HG03432 (cell line): ENCODE results near the gene MSH3.
"Not testable (repeated sequence)": the region's sequence is repeated elsewhere in the genome, so short reads cannot be mapped to it uniquely, and the experiment has no call there.

Experiments
- ATAC-seq: cut with Tn5 transposase; IDR thresholded peaks from one replicate; pipeline ENCODE4 v1.9.1; 2021; ENCODE audit warnings: mild to moderate bottlenecking, moderate library complexity; ENCODE audit not compliant: unreplicated experiment

The MSH3 gene

DNA sequence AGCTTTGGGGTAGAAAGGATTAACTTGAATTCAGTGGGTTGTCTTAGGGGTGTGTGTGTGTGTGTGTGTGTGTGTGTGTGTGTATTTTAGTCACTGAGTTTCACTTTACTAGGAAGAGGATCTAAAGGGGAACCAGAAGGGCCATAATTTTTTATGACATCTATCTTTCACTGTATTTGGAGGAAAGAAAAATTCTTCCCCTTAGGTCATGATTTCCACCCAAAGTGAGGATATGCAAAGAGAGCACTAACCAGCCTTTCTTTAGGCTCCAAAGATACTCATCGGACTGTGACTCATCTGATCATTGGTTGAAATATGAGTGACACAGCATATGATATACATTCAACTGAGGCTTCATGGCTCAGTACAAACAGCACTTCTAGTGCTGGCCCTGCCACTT lies 230.5 kb downstream of the MSH3 start:
- no peak for ATAC-seq

DNA sequence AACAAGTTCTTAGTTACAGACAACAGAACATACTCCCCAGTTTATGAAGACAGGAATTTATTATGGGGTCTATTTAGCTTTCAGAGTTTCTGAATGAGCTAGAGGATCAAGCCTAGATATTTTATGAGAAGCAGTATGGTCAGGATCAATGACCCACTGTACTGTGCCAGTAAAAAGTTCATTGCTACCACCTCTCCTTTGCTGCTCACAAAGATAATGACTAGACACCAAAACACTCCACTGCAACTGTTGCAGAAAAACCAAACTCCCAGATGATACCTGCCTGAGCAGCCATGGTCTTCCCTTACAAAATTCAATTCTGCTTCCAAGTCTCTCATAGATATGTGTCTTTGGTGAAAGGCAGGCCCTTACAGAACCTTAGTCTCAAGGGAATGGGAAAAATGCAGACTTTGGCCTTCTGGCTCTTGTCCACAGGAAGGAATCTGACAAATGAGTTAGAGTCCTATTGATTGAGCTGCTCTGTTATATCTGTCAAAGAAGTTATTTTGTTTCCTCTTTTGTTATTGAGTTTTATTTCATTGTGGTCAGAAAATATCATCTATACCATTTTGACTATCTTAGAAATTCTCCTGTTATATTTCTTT lies 231.0 kb downstream of the MSH3 start:
- ATAC-seq: no peak

DNA sequence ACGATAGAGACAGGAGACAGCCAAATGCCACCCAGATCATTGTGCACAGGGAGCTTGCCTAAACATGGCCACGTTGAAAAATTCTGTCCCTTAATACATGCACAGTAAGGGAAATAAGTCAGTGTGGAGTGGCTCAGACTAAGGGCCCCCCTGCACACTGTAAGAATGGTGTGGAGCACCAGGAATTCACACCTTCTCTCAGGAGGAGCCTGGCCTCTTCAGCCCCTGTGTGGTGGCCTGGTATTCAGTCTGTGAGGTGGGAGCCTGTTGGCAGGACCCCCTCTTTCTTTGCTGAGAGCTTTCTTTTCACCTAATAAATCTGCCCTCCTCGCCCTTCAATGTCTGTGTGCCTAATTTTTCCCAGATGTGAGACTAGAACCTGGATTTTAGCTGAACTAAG lies 239.6 kb downstream of the MSH3 start:
- ATAC-seq: no peak

DNA sequence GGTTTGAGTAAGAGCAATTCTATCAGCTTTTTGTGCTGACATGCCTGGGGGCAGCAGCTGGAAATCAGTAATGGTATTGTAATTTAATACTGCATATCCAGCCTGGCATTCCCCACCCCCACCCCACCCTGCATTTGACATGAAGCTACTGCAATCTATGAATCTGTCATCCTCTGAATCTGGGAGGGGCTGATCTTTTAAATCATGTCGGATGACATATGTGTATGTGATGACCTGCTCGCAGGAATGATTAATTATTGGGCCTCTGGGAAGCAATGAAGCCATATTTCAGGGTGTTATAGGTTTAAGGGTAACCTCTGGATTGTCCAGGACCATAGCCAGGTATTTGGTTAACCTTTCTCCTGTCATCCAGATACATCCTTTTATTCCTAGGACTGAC lies 241.1 kb downstream of the MSH3 start:
- ATAC-seq: no peak

DNA sequence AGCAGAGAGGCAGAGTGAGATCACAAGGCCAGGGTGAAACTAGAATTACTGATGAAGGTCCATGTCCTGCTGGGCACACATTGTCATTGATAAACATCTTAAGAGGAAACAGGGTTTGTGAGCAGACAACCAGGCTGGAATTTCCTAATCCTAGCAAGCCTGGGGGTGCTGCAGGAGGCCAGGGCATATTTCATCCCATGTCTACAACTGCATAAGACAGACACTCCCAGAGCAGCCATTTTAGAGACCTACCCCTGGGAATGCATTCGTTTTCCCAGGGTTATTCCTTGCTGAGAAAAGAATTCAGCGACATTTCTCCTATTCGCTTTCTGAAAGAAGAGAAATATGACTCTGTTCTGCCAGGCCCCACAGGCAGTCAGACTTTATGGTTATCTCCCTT lies 248.2 kb downstream of the MSH3 start:
- ATAC-seq: not testable (repeated sequence)

DNA sequence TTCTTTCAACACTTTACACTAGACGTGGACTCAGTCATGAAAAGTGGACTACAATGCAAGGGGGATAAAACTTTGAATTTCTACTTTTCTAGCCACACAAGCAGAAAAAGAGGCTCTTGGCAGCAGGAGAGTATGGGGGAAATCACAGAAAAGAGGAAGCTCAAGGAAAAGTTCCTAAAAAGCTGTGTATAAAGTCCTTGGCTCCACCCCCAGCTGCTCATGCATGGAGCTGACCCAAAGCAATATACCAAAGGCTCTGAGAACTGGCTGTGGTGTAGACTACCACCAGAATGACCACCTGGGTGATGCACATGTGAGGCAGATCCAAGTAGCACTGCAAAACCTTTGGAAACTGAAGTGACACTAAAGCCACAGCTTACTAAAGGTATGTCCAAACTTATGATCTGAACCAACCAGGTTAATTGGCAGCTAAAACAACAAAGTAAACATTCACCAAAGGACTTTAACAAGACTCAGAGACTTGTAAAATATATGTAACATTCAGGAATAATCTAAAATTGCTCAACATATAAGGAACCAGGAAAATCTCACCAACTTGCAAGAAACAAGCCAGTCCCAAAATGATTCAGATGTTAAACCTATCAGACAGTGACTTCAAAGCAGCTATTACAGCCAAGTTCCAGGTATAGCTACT lies 250.2 kb downstream of the MSH3 start:
- ATAC-seq: no peak

DNA sequence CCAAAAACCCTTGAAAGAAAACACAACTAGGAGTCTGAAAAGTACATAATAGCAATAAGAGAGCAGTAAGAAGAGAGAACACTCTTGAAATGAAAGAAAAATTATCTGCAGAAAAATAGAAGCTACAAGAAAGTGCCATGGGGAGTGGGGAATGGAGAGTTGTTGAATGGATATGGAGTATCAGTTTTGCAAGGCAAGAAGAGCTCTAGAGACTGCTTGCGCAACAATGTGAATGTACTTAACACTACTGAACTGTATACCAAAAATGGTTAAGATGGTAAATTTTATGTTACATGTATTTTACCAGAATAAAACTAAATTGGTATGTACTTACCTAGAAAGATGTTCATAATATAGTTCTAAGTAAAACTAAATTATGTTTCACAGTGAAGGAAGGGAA lies 251.0 kb downstream of the MSH3 start:
- no peak for ATAC-seq

DNA sequence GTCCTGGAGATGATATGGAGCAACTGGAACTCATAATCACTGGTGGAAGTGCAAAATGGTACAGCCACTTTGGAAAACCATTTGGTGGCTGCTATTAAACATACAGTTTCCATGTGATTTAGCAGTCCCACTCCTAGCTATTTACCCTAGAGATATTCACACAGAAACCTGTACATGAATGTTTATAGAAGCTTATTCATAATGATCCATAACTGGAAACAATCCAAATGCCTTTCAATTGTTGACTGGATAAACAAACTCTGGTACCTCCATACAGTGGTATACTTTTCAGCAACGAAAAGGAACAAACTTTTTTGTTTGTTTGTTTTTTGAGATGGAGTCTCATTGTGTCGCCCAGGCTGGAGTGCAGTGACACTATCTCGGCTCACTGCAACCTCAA lies 258.0 kb downstream of the MSH3 start:
- no peak for ATAC-seq

DNA sequence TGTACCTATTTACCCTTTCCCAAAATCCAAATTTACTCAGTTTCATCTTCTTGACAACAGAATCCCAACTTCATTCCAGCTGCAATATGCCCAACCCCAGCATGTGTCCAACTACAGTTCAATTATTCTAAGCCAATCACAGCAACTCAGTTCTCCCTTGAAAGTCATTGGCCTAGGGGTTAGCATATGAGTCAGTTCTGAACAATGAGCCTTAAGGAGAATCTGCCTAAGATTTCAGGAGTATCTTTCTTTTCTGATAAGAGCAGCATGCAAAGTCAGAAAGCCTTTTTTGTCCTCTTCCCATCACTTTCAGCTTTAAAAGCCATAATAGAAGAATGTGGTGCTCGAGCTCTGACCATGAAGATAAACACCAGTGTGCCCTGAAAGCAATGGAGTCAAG lies 261.3 kb downstream of the MSH3 start:
- ATAC-seq: no peak

DNA sequence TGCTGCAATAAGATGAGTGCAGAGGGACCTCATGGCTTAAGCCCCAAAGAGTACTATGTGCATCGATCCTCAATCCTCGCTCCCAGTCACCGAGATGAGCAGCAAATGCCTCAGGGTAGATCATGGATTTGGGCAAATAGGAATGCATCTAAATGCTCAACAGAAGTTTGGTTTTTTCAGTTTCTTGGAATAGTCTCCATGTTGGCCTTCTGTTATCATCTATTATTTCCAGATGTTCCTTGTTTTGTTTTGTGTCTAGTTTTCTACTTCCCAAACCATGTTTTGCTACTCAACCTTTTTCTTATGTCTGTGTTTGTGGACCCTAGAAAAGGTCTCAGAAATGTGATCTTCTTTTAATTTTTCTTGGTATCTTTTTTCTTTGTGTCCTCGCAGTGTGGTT lies 262.2 kb downstream of the MSH3 start:
- no peak for ATAC-seq

DNA sequence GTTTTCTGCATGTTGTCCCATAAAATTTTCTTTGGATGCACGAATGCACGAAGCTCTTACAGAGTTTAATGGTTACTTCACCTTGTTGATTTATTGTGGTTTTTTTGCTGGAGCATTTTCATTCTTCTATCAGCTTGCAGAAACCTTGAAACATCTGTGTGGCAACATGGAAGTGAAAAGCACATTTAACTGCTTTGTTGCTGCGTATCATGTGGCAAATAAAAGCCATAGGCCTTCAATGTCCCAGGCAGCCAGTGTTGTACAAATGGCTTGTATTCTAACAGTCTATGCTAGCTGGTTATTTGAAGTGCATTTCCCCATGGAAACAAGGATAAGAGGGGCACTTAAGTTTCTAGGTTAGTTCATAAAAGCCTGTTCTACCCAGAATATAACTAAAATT lies 263.2 kb downstream of the MSH3 start:
- ATAC-seq: no peak

DNA sequence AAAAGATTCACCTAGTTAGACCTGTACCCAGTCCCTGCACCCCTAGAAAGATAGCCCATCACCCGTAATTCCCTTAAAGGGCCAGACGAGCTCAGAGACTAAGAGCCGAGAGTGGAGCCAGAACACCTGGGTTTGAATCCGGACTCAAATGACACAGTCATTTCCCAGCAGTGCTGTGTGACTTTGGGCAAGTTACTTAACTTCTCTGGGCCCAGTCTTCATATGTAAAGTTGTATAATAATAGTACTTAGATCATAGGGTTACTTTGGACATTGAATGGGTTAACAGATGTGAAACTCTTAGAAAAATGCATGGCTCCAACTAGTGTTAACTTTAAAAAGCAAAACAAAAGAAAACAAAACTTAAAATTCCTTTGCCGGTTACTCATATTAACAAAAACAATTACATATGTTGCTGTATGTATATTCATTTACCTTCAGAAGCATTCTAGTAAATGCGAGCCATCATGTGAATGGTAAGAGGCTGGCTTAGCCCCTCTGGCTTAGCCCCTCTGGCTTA lies 265.3 kb downstream of the MSH3 start:
- ATAC-seq: no peak

DNA sequence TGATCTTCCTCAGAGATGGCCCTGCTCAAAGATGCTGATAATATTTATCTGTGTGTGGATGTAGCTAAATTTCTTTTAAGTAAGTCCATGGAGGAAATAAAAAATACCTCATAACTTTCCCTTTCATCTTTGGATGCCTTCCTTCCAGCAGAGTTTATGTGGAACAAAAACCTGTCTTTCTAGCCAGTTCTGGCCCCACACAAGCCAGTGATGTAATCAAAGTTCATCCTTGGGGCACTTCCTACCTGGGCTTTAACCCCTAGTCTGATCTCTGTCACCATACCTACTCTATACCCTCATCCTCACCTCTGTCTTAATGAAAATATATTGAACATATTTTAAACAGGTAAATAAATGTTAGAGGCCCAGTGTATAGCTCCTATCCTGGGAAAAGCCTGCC lies 265.9 kb downstream of the MSH3 start:
- ATAC-seq: no peak

DNA sequence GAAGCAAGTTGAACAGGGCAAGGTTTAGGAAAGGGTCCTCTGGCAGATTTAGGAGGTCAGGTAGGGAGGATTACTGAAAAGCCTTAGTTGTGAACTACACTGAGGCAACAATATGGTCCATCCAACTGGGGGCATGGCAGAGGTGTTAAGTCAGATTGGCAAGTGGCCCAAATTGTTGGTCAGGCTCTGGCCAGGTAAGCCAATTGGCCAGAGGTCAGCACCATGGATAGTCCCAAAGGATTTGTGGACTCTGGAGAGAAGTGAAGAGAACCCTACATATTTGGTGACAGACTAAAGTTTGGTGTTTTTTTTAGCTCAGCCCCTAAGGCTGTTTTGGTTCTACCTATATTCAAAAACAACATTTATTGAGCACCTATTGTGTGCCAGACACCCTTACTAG lies 266.6 kb downstream of the MSH3 start:
- no peak for ATAC-seq

DNA sequence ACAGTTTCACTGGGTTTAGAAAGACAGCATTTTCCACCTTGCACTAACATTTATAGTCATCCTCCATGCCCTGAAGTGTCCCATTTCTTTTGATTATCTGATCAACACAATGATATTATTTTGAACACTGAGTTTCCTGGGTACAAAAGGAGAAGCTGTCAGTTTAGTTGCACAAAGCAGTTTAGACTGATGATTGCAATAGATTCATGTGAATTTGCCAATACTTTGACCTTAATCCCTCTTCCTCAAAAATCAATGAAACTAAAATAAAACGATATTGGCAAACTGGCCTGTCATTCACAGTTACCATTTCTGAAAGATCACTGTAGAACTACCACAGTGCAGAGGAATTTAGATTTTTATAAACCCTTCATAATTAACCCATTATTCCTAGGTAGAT lies 271.5 kb downstream of the MSH3 start:
- ATAC-seq: no peak
